Measurements from ENCODE around the gene ACACA.

- TF ChIP-seq POLR2A (IDR thresholded peaks at IDR 0.05; ENCODE audit: low read length) (no peak), GATA1 (IDR thresholded peaks at IDR 0.05; ENCODE audit: low read depth, low read length) (no peak)
Measured at GRCh38 chr17:37339321-37339720, 67.3 kb downstream of the ACACA start.
